ENCODE measurements around the gene HOXB4.
A peak's percentile ranks its signal among the peaks of the same experiment; 100 is the strongest.

Gene HOXB4

GRCh38 chr17:48592577-48592976, 14.4 kb upstream of the HOXB4 start:
- peaks cover 2% of the 10 kb centered on the region for H3K36me3 Mint-ChIP-seq (ENCODE audit: low read depth)
- H3K27me3 Mint-ChIP-seq (ENCODE audit: low read depth) = peaks cover 89% of the 10 kb centered on the region
- H3K4me1 Mint-ChIP-seq (ENCODE audit: low read depth) = peaks cover 41% of the 10 kb centered on the region
- no peaks in the 10 kb centered on the region for H3K9me3 Mint-ChIP-seq
- DNase-seq (ENCODE audit: low spot score) = no peak
- H3K27ac Mint-ChIP-seq = no peak overlapping the region
- peak overlapping the region; percentile 83 for H3K4me3 Mint-ChIP-seq

DNA sequence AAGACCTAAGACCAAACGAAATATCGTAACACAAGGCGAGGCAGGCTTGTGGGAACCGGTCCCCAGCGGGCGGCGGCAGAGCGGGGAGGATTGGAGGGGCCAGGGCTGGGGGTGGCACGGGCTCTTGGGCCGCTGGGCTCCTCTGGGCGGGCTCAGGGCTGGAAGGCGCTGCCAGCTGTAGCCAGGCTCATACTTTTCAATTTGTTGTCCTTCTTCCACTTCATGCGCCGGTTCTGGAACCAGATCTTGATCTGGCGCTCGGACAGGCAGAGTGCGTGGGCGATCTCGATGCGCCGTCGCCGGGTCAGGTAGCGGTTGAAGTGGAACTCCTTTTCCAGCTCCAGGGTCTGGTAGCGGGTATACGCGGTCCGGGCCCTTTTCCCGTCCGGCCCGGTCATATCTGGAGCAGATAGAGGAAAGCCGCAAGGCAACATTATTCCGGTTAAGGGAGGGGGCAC, 13.9 kb upstream of the HOXB4 start:
- H3K27ac Mint-ChIP-seq = no peak overlapping the region
- no peaks in the 10 kb centered on the region for H3K9me3 Mint-ChIP-seq
- peak overlapping the region; percentile 28 for H3K4me3 Mint-ChIP-seq
- peaks cover 41% of the 10 kb centered on the region for H3K4me1 Mint-ChIP-seq (ENCODE audit: low read depth)
- peaks cover 89% of the 10 kb centered on the region for H3K27me3 Mint-ChIP-seq (ENCODE audit: low read depth)
- H3K36me3 Mint-ChIP-seq (ENCODE audit: low read depth) = peaks cover 2% of the 10 kb centered on the region
- no peak for DNase-seq (ENCODE audit: low spot score)

GRCh38 chr17:48591255-48592056, 13.3 kb upstream of the HOXB4 start:
- H3K4me3 Mint-ChIP-seq = no peak overlapping the region
- H3K4me1 Mint-ChIP-seq (ENCODE audit: low read depth) = peaks cover 39% of the 10 kb centered on the region
- no peaks in the 10 kb centered on the region for H3K9me3 Mint-ChIP-seq

GRCh38 chr17:48590607-48591161, 12.5 kb upstream of the HOXB4 start:
- H3K36me3 Mint-ChIP-seq (ENCODE audit: low read depth) = no peaks in the 10 kb centered on the region
- DNase-seq (ENCODE audit: low spot score) = no peak
- H3K27ac Mint-ChIP-seq = no peak overlapping the region
- H3K9me3 Mint-ChIP-seq = no peaks in the 10 kb centered on the region
- H3K4me3 Mint-ChIP-seq = no peak overlapping the region
- H3K27me3 Mint-ChIP-seq (ENCODE audit: low read depth) = peaks cover 90% of the 10 kb centered on the region
- H3K4me1 Mint-ChIP-seq (ENCODE audit: low read depth) = peaks cover 40% of the 10 kb centered on the region

More at GRCh38 chr17:48591255-48592056, 13.3 kb upstream of the HOXB4 start:
- DNase-seq (ENCODE audit: low spot score) = no peak
- Mint-ChIP-seq H3K36me3 (ENCODE audit: low read depth) (peaks cover 2% of the 10 kb centered on the region), H3K27me3 (ENCODE audit: low read depth) (peaks cover 89% of the 10 kb centered on the region), H3K27ac (no peak overlapping the region)

DNA sequence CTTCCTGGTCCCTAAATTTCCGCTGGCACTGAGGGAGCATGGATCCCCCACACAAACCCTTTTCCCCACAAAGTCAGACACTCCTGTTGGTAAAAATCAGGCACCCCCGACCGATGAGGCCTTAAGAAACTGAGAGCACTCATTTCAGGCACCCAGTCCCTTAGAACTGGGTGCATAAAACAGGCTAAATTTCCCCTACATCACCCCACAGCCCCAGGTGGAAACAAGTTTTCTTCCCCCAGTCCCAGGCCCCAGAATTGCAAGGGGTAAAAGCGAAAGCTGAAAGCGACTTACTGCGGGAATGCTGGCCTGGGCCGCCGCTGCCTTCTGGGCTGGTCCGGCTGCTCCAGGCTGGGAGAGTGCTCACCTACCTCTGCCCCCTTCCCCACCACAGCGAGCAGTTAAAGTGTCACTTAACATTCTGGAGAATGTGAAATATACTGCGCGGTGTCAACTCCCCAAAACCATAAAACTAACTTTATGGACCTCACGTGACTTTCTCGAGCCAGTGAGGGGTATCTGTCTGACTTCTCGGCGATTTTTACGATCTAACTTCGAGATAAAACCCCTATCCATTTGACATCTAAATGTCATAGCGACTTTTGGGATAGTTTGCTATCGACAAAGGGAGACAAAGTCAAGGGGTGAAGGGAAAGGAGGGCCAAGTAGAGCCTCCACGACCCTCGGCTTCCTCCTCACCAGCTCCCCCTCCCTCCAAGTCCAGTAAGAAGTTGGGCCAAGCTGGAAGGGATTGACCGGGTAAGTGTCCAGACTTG, 11.9 kb upstream of the HOXB4 start, which contains the start of gene HOXB3:
Gene HOXB3 (minus strand): TSS at position 411 of the 776 bp plus-strand sequence. CDS start 37,767 bp downstream, outside the sequence.
- Mint-ChIP-seq H3K27ac (no peak within 1 kb of the TSS), H3K27me3 (ENCODE audit: low read depth) (peaks cover 86% of the 10 kb centered on the region), H3K4me1 (ENCODE audit: low read depth) (peaks cover 45% of the 10 kb centered on the region), H3K36me3 (ENCODE audit: low read depth) (no peaks in the 10 kb centered on the region), H3K4me3 (no peak within 1 kb of the TSS), H3K9me3 (no peaks in the 10 kb centered on the region)
- DNase-seq (ENCODE audit: low spot score) = no peak

- DNase-seq (ENCODE audit: low spot score) = no peak
- no peaks in the 10 kb centered on the region for H3K9me3 Mint-ChIP-seq
- no peak overlapping the region for H3K27ac Mint-ChIP-seq
- H3K4me1 Mint-ChIP-seq (ENCODE audit: low read depth) = peaks cover 50% of the 10 kb centered on the region
- no peaks in the 10 kb centered on the region for H3K36me3 Mint-ChIP-seq (ENCODE audit: low read depth)
- H3K27me3 Mint-ChIP-seq (ENCODE audit: low read depth) = peaks cover 85% of the 10 kb centered on the region
- no peak overlapping the region for H3K4me3 Mint-ChIP-seq
Observed at GRCh38 chr17:48589060-48589830, 11.1 kb upstream of the HOXB4 start.

DNA sequence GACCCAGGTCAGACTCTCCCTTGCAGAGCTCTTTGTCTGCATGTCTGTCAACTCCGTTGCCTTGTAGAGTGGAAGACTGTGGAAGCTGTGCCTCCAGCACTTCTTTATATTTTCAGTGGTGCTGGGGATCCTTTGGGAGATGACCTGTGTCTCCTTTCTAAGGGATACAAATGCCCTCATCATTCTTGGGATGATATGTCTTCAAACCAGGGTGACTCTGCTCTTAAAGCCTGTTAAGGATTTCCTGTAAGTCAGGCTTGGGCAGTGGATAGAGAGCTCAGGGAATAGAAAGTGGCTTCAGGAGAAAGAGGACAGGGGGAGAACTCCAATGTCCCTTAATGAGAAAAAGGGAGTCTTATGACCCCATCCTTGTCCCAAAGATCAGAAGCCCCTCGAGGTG, 10.4 kb upstream of the HOXB4 start:
- no peak for DNase-seq (ENCODE audit: low spot score)
- Mint-ChIP-seq H3K27ac (no peak overlapping the region), H3K4me1 (ENCODE audit: low read depth) (peaks cover 46% of the 10 kb centered on the region), H3K27me3 (ENCODE audit: low read depth) (peaks cover 85% of the 10 kb centered on the region), H3K4me3 (no peak overlapping the region), H3K9me3 (no peaks in the 10 kb centered on the region), H3K36me3 (ENCODE audit: low read depth) (no peaks in the 10 kb centered on the region)

DNA sequence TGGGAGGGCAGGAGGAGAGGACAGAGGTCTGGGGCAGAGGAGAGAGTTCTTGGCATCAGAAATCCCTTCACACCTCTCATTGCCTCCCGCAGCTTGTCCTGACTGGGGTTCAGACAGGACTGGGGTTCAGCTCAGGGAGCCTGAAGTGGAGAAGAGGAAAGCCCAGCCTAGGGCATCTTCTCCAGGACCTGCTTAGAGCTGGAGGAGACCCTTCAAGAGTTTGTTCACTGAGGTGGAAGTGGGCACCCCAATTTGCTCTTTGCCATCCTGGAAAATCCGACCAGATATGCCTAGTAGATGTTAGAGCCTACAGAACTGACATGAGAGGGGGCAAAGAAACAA, 9.9 kb upstream of the HOXB4 start:
- H3K27ac Mint-ChIP-seq = no peak overlapping the region
- peaks cover 85% of the 10 kb centered on the region for H3K27me3 Mint-ChIP-seq (ENCODE audit: low read depth)
- no peaks in the 10 kb centered on the region for H3K9me3 Mint-ChIP-seq
- H3K4me1 Mint-ChIP-seq (ENCODE audit: low read depth) = peaks cover 44% of the 10 kb centered on the region
- H3K4me3 Mint-ChIP-seq = no peak overlapping the region
- DNase-seq (ENCODE audit: low spot score) = no peak
- no peaks in the 10 kb centered on the region for H3K36me3 Mint-ChIP-seq (ENCODE audit: low read depth)

- H3K27me3 Mint-ChIP-seq (ENCODE audit: low read depth) = peaks cover 85% of the 10 kb centered on the region
- peaks cover 41% of the 10 kb centered on the region for H3K4me1 Mint-ChIP-seq (ENCODE audit: low read depth)
- H3K27ac Mint-ChIP-seq = no peak overlapping the region
- no peak for DNase-seq (ENCODE audit: low spot score)
- peak overlapping the region; percentile 35 for H3K4me3 Mint-ChIP-seq
- no peaks in the 10 kb centered on the region for H3K36me3 Mint-ChIP-seq (ENCODE audit: low read depth)
- H3K9me3 Mint-ChIP-seq = no peaks in the 10 kb centered on the region
Observed at GRCh38 chr17:48587276-48588073, 9.3 kb upstream of the HOXB4 start.

- H3K27me3 Mint-ChIP-seq (ENCODE audit: low read depth) = peaks cover 84% of the 10 kb centered on the region
- H3K27ac Mint-ChIP-seq = no peak overlapping the region
- peak overlapping the region; percentile 89 for H3K4me3 Mint-ChIP-seq
- DNase-seq (ENCODE audit: low spot score) = peak; percentile 43
- H3K9me3 Mint-ChIP-seq = no peaks in the 10 kb centered on the region
- peaks cover 43% of the 10 kb centered on the region for H3K4me1 Mint-ChIP-seq (ENCODE audit: low read depth)
- H3K36me3 Mint-ChIP-seq (ENCODE audit: low read depth) = no peaks in the 10 kb centered on the region
Observed at GRCh38 chr17:48586355-48587258, 8.5 kb upstream of the HOXB4 start.

- Mint-ChIP-seq H3K4me3 (peak overlapping the region; percentile 89), H3K36me3 (ENCODE audit: low read depth) (no peaks in the 10 kb centered on the region), H3K27ac (no peak overlapping the region), H3K9me3 (no peaks in the 10 kb centered on the region), H3K4me1 (ENCODE audit: low read depth) (peaks cover 53% of the 10 kb centered on the region), H3K27me3 (ENCODE audit: low read depth) (peaks cover 86% of the 10 kb centered on the region)
- no peak for DNase-seq (ENCODE audit: low spot score)
Observed at GRCh38 chr17:48584223-48584741, 6.1 kb upstream of the HOXB4 start.

DNA sequence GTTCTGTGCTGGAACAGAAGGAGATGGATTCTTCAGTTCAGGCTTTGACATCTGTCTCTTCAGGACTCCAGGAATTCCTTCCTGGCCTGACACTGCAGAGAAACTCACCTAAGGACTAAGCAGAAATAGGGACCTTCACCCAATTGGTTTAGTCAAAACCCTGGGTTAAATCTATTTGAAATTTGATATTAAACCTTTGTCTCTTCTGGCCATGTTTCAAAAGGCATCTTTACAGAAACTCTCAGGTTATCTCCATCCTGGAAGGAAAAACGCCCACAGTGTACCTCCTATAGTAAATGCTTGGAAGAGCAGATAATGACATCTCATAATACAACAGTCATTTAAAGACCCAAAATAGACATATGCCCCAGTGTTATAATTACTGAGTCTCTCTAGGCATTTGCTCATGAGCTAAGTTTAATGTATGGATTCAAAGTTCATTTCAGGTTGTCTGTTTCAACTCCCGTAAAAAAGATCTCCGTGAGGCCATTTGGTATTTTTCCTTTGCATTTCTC, 5.6 kb upstream of the HOXB4 start:
- no peak for DNase-seq (ENCODE audit: low spot score)
- Mint-ChIP-seq H3K4me1 (ENCODE audit: low read depth) (peaks cover 59% of the 10 kb centered on the region), H3K27me3 (ENCODE audit: low read depth) (peaks cover 86% of the 10 kb centered on the region), H3K9me3 (no peaks in the 10 kb centered on the region), H3K36me3 (ENCODE audit: low read depth) (peaks cover 3% of the 10 kb centered on the region), H3K4me3 (peak overlapping the region; percentile 14), H3K27ac (no peak overlapping the region)
